ENCODE data around the gene RCSD1. TPM values are rescaled to one million over a fixed set of nuclear protein-coding genes. Genes with fewer than 3 reads are reported as not detected.
A peak's percentile ranks its signal among the peaks of the same experiment; 100 is the strongest.

The RCSD1 gene
- total and polyA plus RNA-seq, 7 donors = 3.9 to 34.2 (median 13.7) TPM

DNA sequence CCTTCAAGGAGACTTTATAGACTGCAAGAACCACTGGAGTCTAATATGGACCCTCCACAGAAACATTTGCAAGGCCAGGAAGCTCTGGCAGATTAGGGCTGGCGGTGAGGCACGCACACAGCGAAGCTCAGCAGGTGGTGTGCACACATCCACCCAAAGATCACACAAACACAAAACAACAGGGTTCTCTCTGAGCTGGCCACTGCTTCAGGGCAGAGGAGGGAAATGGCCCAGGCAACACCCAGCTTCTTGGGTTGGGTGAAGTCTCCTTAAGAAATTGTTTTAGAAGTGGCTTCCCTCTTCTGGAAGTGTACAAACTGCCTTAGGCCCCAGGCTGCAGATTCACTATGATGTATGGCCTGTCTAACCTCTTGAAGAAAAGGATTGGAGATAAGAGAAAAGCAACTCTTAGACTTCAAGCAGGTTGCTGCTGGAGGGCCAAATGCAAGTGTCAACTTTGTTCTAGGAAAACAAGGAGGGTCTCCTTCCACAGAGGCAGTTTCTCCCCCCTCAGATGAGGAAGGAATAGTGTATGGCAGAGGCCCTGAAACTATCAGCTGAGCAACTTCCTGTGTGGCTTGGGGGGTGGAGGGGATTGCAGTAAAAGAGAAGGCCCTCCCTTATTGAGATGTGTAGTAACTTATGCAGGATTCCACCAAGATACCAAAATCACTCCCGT, 2.0 kb downstream of the RCSD1 start:
- intact Hi-C loops (cut with DNase I) = loop anchor here (5.0 kb wide), 1 partner anchor 55 kb away; no protein-coding TSS in a partner anchor
- Histone ChIP-seq H3K4me3 (peak overlapping the region; percentile 87), H3K27ac (peak overlapping the region; percentile 97), H3K9me3 (no peaks in the 10 kb centered on the region), H3K27me3 (ENCODE audit: insufficient read depth in 3 of 3, low read length in 2 of 3) (no peaks in the 10 kb centered on the region), H3K4me1 (peaks cover 62% of the 10 kb centered on the region), H3K36me3 (ENCODE audit: insufficient read depth in 1 of 2, low read depth in 1 of 2) (no peaks in the 10 kb centered on the region)
- TF ChIP-seq, protein P1, sequence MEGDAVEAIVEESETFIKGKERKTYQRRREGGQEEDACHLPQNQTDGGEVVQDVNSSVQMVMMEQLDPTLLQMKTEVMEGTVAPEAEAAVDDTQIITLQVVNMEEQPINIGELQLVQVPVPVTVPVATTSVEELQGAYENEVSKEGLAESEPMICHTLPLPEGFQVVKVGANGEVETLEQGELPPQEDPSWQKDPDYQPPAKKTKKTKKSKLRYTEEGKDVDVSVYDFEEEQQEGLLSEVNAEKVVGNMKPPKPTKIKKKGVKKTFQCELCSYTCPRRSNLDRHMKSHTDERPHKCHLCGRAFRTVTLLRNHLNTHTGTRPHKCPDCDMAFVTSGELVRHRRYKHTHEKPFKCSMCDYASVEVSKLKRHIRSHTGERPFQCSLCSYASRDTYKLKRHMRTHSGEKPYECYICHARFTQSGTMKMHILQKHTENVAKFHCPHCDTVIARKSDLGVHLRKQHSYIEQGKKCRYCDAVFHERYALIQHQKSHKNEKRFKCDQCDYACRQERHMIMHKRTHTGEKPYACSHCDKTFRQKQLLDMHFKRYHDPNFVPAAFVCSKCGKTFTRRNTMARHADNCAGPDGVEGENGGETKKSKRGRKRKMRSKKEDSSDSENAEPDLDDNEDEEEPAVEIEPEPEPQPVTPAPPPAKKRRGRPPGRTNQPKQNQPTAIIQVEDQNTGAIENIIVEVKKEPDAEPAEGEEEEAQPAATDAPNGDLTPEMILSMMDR (IDR thresholded peaks at IDR 0.05) = no peak
- DNase-seq = no peak
- ATAC-seq = no peak
- WGBS, 3 donors = 34 to 57% (median 54%) methylated on average over 4 of the region's 4 CpGs

DNA sequence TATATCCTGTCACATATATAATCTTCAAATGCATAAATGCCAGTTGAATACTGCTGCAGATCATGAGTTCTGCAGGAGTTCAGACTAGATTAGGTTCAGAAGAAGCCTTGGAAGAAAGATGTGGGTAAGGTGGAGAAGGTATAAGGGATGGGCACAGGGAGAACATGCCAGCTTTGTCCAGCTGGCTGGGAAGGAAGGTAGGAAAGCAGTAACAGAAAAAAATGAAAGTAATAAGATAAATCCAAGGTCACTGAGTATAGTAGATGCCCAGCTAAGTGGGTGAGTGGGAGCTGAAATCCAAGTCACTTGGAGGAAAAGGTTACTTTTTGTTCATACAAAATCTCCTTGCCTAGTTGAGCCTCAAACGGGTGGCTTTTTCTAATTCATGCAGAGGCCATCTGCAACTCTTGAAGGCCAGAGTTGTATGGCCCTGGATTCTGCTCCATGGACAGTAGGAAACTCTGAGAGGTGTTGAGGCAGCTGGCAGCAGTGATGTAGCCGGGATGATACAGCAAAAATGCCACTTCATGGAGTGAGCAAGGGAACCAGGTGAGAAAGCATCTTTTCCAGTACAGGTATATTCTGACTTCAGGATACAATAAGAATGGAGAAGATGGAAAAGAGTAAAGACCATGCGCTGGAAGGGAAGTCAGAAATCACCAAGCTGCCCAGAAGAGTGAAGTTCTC, 3.4 kb downstream of the RCSD1 start:
- H3K4me3 ChIP-seq = no peak overlapping the region
- ATAC-seq (no peak), DNase-seq (no peak)
- TF ChIP-seq, protein P1 (IDR thresholded peaks at IDR 0.05) = no peak
- intact Hi-C loops (cut with DNase I) = loop anchor here (5.0 kb wide), 1 partner anchor 54 kb away; no protein-coding TSS in a partner anchor
- no peaks in the 10 kb centered on the region for H3K9me3 ChIP-seq
- no peaks in the 10 kb centered on the region for H3K27me3 ChIP-seq (ENCODE audit: insufficient read depth in 3 of 3, low read length in 2 of 3)
- H3K36me3 ChIP-seq (ENCODE audit: insufficient read depth in 1 of 2, low read depth in 1 of 2) = no peaks in the 10 kb centered on the region
- peak overlapping the region; percentile 97 for H3K27ac ChIP-seq
- 89 to 92% (median 92%) methylated on average over 3 of the region's 3 CpGs for WGBS, 3 donors
- H3K4me1 ChIP-seq = peaks cover 68% of the 10 kb centered on the region

DNA sequence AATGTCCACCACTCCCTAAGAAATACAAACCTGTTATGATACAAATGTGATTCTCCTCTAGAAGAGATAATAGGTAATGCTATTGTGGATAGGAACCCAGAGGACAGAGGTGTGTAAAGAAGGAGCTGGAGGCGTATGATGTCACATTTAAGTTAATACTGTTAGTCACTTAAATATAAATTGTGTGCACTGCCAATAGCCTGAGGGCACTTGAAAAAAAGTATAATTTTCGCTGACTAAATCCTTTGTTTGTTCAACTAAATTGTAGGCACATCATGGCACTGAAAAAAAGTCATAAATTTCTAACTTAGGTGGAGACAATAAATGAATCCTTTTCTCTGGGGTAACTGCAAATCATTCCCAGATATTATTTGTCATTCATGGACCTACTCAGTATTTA, 4.4 kb downstream of the RCSD1 start:
- ATAC-seq (no peak), DNase-seq (no peak)
- Histone ChIP-seq H3K4me3 (no peak overlapping the region), H3K36me3 (ENCODE audit: insufficient read depth in 1 of 2, low read depth in 1 of 2) (no peaks in the 10 kb centered on the region), H3K9me3 (no peaks in the 10 kb centered on the region), H3K4me1 (peaks cover 64% of the 10 kb centered on the region), H3K27me3 (ENCODE audit: insufficient read depth in 3 of 3, low read length in 2 of 3) (no peaks in the 10 kb centered on the region), H3K27ac (peak overlapping the region; percentile 97)
- WGBS, 3 donors = 94 to 97% (median 94%) methylated on average over 2 of the region's 2 CpGs
- intact Hi-C loops (cut with DNase I) = loop anchor here (5.0 kb wide), 1 partner anchor 53 kb away; no protein-coding TSS in a partner anchor
- TF ChIP-seq, protein P1 (IDR thresholded peaks at IDR 0.05) = no peak

DNA sequence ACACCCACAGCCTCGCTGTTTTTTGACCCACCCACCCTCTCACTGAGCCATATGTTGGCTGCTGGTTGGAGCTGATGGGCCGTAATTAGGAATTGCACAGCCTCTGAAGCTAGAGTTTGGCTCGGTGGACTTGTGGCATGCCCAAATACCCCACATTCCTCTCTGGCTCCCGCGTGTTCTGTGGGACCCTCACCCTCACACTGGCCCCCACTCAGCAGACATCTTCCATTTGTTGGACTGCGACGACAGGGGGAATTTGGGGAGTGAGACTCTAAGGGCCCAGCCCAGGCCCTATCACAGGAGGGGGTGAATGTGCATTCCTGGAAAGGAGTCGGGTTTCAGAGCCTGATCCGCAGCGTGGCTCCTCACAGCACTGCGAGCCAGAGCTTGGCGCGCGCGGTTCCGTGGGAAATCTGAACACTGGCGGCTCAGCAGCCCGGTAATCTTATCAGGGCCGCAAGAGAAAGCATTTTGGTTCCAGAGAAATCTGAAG, 5.2 kb downstream of the RCSD1 start:
- TF ChIP-seq, protein P1 (IDR thresholded peaks at IDR 0.05) = no peak
- Histone ChIP-seq H3K27me3 (ENCODE audit: insufficient read depth in 3 of 3, low read length in 2 of 3) (no peaks in the 10 kb centered on the region), H3K4me1 (peaks cover 64% of the 10 kb centered on the region), H3K36me3 (ENCODE audit: insufficient read depth in 1 of 2, low read depth in 1 of 2) (peaks cover 0 to 6% of the 10 kb centered on the region in 2 donors), H3K27ac (peak overlapping the region; percentile 97), H3K9me3 (no peaks in the 10 kb centered on the region), H3K4me3 (peak overlapping the region; percentile 40)
- intact Hi-C loops (cut with DNase I) = no loop called here
- 16 to 28% (median 25%) methylated on average over 19 of the region's 19 CpGs for WGBS, 3 donors
- DNase-seq (peak; percentile 31 to 73), ATAC-seq (peak; percentile 73 to 88 (median 84))
